ENCODE results near the gene CPNE7. TPM values are rescaled to one million over a fixed set of nuclear protein-coding genes. Genes with fewer than 3 reads are reported as not detected.
A peak's percentile ranks its signal among the peaks of the same experiment; 100 is the strongest.

The CPNE7 gene
- total and polyA plus RNA-seq, 9 of the 15 experiments (the other 6 are each of a cell fraction or from before 2014, with no cell fraction given), result 0.30 to 73.4 (median 32.7) TPM

- Histone ChIP-seq H3K79me2 (ENCODE audit: control insufficient read depth, insufficient read depth, low read length) (no peaks in the 10 kb centered on the region), H3K27me3 (ENCODE audit: control insufficient read depth in 2 of 2, insufficient read depth in 2 of 2, low read length in 2 of 2) (no peaks in the 10 kb centered on the region), H3K9me3 (replicated peaks; ENCODE audit: control insufficient read depth, insufficient read depth, low read depth, low read length) (peaks cover 17% of the 10 kb centered on the region), H4K20me1 (replicated peaks; ENCODE audit: control insufficient read depth, insufficient read depth, low read length) (no peaks in the 10 kb centered on the region), H3K9me1 (ENCODE audit: control insufficient read depth, insufficient read depth, low read length) (no peaks in the 10 kb centered on the region), H3K9ac (ENCODE audit: insufficient read depth in 1 of 2, low read depth in 2 of 2, low read length in 2 of 2) (no peak overlapping the region), H3K27ac (ENCODE audit: extremely low read depth, low read depth, low read length) (no peak overlapping the region), H3K4me3 (no peak overlapping the region), H3K4me2 (ENCODE audit: insufficient read depth, low read length) (no peak overlapping the region), H2AFZ (ENCODE audit: low read depth, low read length) (no peak overlapping the region), H3K4me1 (replicated peaks in 1 of 2; ENCODE audit: control insufficient read depth in 2 of 2, insufficient read depth in 2 of 2, low read length in 2 of 2) (peaks cover 0 to 41% of the 10 kb centered on the region in 2 experiments; a peak in 2 of 5 replicates), H3K36me3 (ENCODE audit: control insufficient read depth, insufficient read depth, low read length) (peaks cover 70% of the 10 kb centered on the region; the same call in 2 of the 3 replicates)
- TF ChIP-seq ZNF354B (CRISPR knock-in tag; IDR thresholded peaks at IDR 0.05), result no peak
- TF ChIP-seq RB1 (IDR thresholded peaks at IDR 0.05; ENCODE audit: low read depth), result no peak
- no peak for TF ChIP-seq MNT (conservative IDR thresholded peaks at IDR 0.05)
- no peak for TF ChIP-seq ZNF584 (CRISPR knock-in tag; IDR thresholded peaks at IDR 0.05; ENCODE audit: low read depth)
- peak; percentile 59; the same call in 1 of the 2 replicates for TF ChIP-seq POLR2G (IDR thresholded peaks at IDR 0.05; ENCODE audit: low read depth, low read length)
- no TSS peak for BruUV-seq (replicated peaks)
- intact Hi-C loops (cut with micrococcal nuclease), result no loop called here
- DNase-seq (ENCODE audit: extremely low read depth in 1 of 4, low spot score in 3 of 4), result no peak
- CTCF ChIA-PET (ENCODE audit: low intra/inter-chr PET ratio), result no interaction called here
- in situ Hi-C loops (cut with MboI), result no loop called here
- WGBS (ENCODE audit: insufficient coverage, low coverage, missing lambda C conversion rate), result 95% methylated on average over 18 of the region's 21 CpGs
- POLR2A ChIA-PET, result interaction anchor here (0.6 kb wide), 1 partner anchor 51 kb away, joined by 3 read pairs; no protein-coding TSS in a partner anchor
- FAIRE-seq, result no peak
- no peak for ATAC-seq
Observed at GRCh38 chr16:89589241-89589926, 13.8 kb downstream of the CPNE7 start.

Data from K562 (cell line).